Medulla oblongata (tissue), 1 donor: ENCODE measurements around the gene TRA2A.
"Not testable (repeated sequence)": the region's sequence is repeated elsewhere in the genome, so short reads cannot be mapped to it uniquely, and the experiment has no call there.

Source experiments
- DNase-seq: peaks from one replicate; pipeline ENCODE4 v3.0.0-alpha.2; 2015; ENCODE audit errors: extremely low spot score

Gene TRA2A

DNA sequence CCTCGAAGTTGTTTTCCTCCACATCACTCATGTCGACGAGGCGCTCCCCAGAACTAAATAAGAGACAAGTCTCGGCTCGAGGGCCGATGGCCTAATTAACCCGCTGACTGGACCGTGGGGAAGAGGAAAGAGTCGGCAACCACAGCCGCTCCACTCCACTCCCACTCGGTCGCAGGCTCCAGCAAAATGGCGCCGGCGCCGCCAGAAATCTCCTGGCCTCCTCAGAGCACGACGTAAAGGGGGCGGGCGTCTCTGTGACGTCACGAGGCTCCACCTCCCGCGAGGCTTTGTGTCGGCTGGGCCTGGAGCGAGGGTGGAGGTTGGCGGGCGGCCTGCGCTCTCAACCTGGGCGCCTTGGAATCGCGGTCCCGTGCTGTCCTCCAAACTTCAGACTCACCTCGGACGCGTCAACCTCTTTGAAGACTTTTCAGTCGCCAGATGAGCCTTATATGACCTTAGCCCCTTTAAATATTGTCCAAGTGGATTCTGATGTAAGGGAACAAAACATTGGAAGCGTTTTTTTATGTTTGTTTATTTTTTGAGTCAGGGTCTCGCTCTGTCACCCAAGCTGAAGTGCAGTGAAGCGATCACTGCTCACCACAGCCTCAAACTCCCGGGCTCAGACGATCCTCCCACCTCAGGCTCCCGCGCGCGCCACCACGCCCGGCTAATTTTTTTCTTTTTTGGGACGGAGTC is at the start of gene TRA2A:
Gene TRA2A (minus strand): TSS at position 188 of the 696 bp plus-strand sequence. CDS start 157 bp downstream, at position 31.
- DNase-seq: peak; percentile 99

DNA sequence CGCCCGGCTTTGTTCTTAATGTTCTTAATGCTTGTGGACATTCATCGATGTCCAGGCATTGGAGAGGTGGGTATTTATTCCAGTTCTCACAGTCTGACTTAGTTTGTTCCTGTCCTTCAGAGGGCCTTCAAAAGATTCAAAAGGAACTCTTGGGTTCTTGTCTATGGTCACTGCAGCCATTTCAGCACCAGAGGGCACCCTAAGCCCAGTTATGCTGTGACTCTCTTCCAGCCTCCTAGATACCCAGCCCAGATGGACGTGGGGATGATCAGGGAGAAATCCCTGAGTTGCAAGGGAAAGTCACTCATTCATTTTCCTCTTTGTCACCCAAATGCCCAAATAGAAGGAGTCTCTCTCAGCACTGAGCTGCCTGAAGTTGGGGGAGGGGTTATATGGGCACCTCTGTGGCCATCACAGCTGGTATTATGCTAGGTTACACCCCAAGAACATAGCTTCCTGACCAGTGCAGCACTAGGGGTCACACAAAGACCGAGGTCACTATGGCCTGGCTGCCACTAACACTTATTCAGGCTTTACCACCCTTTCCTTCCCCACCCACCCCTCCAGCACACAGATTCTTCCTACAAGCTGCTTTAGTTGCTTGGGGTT is 38.9 kb upstream of the TRA2A start:
- DNase-seq: peak; percentile 86

GRCh38 chr7:23558303-23558702 is 26.5 kb upstream of the TRA2A start:
- DNase-seq: no peak

GRCh38 chr7:23547662-23548061 is 15.9 kb upstream of the TRA2A start:
- no peak for DNase-seq

DNA sequence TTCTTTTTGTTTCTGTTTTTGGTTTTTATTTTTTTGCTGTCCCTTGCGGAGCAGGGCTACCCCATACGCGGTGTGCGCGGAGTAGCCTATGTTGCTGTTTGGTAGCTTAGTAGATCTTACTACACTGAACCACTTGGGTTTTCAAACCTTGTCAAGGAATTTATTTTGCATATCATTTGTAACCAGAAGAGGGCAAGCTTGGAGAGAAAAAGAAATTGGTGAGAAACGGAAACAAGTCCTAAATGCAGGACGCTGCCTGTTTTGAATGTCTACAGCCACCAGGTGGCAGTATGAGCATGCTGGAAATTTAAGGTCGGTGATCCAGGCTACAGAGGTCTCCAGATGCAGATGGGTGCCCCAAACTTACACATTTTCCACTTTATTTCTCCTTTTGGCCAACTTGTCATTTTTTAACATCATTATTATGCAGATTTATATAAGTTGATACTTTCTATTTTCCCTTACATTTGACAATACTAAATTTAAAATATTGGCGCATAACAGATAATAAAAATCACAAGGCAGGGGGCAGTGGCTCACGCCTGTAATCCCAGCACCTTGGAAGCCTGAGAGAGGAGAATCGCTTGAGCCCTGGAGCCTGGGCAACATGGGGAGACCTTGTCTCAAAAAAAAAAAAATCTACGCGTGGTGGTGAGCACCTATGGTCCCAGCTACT is 15.3 kb upstream of the TRA2A start:
- DNase-seq: peak; percentile 96

DNA sequence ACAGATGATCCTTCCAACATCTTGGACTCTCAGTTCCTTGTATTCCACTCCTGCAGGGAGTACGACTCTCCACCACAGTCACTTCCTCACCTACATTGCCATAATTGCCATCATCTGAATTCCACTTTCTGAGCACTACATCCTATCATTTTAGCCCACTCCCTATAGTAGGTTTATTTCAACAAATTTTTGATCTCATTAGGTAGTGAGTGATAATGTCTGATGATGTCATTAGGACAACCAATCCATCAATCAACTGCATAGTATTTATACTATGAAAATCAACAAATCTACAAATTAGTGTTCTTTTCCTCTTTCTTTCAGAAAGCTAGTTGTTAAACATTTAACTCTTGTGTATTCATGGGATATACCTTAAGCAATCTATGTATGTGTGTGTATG is 13.7 kb upstream of the TRA2A start:
- no peak for DNase-seq

DNA sequence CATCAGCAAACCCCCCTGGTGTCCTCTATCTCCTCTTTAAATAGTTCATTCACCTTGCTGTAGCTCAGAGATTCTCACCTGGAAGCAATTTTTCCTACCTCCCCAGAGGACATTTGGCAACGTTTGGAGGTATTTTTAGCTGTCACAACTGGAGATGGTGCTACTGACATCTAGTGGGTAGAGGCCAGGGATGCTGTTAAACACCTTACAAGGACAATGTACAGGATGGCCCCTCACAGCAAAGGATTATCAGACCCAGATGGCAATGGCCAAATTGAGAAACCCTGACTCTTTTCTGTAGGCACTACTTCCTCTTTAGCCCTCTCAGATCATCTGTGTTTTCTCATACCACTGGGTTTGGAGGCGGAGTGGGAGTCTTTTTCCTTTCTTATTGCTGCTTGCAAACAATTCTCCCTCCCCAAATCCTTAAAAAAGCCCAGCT is 13.2 kb upstream of the TRA2A start:
- DNase-seq: no peak

DNA sequence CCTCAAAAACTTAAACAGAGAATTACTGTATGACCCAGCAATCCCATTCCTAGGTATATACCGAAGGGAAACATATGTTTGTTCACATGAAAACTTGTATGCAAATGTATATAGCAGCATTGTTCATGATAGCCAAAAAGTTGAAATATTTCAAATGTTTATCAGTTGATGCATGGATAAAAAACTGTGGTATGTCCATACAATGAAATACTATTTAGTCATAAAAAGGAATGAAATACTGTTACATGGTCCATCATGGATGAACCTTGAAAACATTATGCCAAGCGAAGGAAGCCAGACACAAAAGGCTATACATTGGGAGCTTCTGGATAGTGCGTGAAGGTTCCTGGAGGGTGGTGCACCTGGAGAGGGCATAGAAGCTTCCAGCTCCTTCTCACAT is 11.0 kb upstream of the TRA2A start:
- no peak for DNase-seq

DNA sequence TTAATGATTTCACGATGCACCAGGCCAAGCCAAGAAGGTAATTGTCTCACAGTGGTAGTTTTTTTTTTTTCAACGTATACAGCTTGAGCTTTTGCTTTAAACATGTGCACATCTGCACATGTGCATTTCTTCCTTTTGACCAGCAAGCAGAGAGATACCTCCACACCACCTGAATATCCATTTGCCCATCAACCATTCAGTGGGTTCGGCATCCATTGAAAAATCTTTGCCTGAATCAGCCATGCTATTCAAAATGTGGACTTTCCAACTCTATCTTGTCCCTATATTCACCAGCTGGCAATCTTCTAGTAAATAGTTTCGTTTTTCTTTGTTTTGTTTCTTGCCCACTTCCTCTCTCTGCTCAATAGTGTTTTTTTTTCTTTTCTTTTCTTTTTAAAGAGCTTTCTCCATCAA is 7.7 kb upstream of the TRA2A start:
- DNase-seq: no peak

DNA sequence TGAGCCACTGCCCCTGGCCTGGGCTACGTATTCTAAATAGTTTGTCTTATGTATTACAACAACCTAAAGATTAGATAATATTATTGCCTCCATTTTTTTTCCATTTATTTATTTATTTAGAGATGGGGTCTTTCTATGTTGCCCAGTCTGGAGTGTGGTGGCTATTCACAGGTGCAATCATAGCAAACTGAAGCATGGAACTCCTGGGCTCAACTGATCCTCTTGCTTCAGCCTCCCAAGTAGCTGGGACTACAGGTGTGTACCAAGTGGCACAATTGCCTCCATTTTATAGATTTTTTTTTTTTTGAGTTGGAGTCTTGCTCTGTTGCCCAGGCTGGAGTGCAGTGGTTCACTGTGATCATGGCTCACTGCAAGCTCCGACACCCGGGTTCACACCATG is 6.5 kb upstream of the TRA2A start:
- DNase-seq: no peak

DNA sequence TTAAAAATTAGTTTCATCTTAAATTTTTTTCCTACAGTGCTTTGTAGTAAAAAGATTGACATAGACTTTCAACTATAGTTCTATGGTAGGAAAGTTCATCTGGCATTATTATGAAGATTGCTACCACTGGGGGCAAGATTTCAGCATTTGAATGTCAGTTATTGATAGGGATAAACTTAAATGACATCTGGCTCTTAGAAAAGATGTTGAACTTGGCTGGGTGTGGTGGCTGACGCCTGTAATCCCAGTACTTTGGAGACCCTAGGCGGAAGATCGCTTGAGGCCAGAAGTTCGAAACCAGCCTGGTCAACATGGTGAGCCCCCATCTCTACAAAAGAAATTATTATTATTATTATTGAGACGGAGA is 1.4 kb upstream of the TRA2A start:
- DNase-seq: no peak

DNA sequence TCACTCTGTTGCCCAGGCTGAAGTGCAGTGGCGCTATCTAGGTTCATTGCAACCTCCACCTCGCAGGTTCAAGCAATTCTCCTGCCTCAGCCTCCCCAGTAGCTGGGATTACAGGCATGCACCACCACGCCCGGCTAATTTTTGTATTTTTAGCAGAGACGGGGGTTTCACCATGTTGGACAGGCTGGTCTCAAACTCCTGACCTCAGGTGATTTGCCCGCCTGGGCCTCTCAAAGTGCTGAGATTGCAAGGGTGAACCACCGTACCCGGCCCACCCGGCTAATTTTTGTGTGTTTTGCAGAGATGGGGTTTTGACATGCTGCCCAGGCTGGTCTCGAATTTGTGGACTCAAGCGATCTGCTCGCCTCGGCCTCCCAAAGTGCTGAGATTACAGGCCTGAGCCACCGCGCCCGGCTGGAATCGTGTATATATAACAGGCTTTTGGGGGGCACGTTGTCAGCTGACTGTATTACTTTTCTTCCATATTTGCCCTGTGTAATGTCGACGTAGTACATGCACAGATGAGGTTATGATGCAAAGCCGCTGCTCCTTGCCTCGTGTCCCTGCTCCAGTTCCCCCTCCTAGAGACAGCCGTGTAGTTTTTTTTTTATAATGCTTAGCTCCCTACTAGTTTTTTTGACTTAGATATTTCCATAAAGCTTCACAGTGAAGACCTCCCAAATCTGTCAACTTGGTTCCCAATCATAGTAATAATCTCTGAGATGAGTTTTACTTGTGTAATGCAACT is 883 bp upstream of the TRA2A start:
- no peak for DNase-seq

- DNase-seq: peak; percentile 60
Observed at GRCh38 chr7:23531050-23531793, 559 bp downstream of the TRA2A start.

DNA sequence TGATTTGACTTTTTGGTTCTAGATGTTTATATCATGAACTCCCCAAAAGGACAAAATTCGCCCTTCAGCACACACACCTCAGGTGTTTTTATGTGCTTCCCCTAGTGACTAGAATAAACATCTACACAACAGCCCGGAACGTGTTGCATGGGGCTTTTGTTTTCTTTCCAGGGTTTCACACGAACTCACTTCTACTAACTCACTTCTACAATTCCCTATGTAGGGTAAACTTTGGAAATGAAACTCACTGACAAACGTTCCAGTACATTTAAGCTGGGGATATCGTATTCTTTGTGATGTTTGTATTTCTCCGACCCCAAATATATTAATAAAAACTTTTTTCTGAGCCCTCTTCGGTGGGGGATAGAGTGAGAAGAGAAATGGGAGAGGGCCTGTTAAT is 1.4 kb downstream of the TRA2A start:
- DNase-seq: peak; percentile 58

- no peak for DNase-seq
Observed at GRCh38 chr7:23529262-23529859, 2.4 kb downstream of the TRA2A start.

- DNase-seq: not testable (repeated sequence)
Observed at GRCh38 chr7:23525611-23526010, 6.2 kb downstream of the TRA2A start.

DNA sequence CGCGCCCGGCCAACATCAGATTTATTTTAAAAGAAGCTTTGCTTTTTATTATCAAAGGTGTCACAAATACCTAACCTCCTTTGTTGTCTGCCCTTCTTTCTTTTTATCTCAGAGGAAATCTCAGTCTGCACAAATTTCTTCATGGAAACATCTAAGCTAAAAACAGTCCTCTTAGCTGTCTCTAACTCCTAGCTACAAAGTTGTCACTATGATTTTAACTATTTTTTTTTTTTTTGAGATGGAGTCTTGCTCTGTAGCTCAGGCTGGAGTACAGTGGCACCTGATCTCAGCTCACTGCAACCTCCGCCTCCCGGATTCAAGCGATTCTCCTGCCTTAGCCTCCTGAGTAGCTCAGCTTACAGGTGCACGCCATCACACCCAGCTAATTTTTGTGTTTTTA is 7.3 kb downstream of the TRA2A start:
- DNase-seq: no peak

DNA sequence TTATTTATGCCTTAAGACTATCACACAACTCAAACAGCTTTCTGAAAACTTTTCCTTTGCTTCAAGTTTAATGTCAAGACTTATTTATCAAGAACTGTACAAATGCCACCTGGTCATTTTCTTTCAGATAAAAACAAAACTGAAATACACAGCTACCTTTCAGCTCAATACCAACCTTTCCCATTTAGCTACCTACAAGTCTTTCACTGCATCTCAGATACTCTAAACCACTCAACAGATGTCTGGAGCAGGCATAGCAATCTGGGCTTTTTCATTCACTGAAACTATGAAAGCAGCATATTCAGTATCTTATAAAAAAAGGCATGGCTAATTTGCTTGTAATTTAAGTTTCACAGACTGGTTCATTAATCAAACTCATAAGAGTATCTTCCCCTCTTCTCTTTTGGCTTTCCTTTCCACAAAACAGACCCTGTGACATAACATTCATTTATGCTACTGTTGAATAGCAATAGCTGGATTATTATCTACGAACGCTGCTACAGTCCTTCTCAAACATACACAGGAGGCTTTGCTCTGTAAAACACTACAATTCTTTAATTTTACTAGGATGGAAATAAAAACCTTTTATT is 8.2 kb downstream of the TRA2A start:
- no peak for DNase-seq

GRCh38 chr7:23520582-23520981 is 11.2 kb downstream of the TRA2A start:
- DNase-seq: no peak

GRCh38 chr7:23514755-23515154 is 17.0 kb downstream of the TRA2A start:
- no peak for DNase-seq

DNA sequence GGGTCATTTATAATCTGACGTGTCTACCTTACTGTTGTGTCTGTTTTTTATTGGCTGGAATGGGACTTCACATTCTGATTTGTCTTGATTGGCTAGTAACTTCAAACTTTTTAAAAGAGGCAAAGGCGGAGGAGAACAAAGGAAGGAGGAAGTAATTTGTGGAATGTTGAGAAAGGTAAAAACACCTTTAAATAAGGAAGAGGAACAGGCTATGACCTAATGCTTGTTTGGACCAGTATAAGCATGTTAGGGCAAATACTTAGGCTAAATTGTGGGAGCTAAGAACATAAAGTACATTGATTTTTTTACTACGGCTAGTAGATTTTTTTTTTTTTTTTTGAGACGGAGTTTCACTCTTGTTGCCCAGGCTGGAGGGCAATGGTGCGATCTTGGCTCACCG is 18.0 kb downstream of the TRA2A start:
- DNase-seq: not testable (repeated sequence)
